ENCODE results near the gene PLTP.

DNA sequence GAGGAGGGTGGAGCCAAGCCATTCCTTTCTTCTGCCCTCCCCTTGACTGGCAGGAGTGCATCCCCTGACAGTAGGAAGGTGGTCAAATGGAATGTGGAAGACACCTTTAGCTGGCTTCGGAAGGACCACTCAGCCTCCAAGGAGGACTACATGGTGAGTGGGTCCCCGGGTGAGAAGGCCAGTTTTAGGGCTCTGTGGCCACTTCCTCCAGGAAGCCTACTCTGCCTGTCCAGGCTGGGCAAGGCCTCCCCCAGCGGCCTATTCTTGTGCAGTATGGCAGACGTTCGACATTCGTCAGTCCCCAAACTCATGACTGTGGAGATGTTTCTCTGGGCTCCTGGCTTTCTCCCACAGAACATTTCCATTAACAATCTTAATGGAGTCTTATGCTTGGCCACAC is 31.7 kb upstream of the PLTP start:
- TF ChIP-seq, protein P1, sequence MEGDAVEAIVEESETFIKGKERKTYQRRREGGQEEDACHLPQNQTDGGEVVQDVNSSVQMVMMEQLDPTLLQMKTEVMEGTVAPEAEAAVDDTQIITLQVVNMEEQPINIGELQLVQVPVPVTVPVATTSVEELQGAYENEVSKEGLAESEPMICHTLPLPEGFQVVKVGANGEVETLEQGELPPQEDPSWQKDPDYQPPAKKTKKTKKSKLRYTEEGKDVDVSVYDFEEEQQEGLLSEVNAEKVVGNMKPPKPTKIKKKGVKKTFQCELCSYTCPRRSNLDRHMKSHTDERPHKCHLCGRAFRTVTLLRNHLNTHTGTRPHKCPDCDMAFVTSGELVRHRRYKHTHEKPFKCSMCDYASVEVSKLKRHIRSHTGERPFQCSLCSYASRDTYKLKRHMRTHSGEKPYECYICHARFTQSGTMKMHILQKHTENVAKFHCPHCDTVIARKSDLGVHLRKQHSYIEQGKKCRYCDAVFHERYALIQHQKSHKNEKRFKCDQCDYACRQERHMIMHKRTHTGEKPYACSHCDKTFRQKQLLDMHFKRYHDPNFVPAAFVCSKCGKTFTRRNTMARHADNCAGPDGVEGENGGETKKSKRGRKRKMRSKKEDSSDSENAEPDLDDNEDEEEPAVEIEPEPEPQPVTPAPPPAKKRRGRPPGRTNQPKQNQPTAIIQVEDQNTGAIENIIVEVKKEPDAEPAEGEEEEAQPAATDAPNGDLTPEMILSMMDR (IDR thresholded peaks at IDR 0.05; ENCODE audit: extremely low read depth in 1 of 2, insufficient read depth in 1 of 2, low read depth in 1 of 2, low read length in 2 of 2) = no peak
- no peak for TF ChIP-seq POLR2A (IDR thresholded peaks at IDR 0.05; ENCODE audit: low read depth, low read length)
- TF ChIP-seq, protein P2, sequence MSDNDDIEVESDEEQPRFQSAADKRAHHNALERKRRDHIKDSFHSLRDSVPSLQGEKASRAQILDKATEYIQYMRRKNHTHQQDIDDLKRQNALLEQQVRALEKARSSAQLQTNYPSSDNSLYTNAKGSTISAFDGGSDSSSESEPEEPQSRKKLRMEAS (IDR thresholded peaks at IDR 0.05; ENCODE audit: insufficient read depth, insufficient read length) = no peak
- no peak for TF ChIP-seq POLR2AphosphoS5 (IDR thresholded peaks at IDR 0.05; ENCODE audit: insufficient read depth, low read depth, low read length)
- no peak for TF ChIP-seq JUN (IDR thresholded peaks at IDR 0.05; ENCODE audit: borderline replicate concordance, insufficient read depth, insufficient read length, low read depth)
